PC-3 (cell line): ENCODE results near the gene CNTN6.

Experiments
- CTCF ChIP-seq: fragments of 300-600 bp; sonication (generic); conservative IDR thresholded peaks from 2 replicates; pipeline ENCODE4 v1.5.1; 2017; ENCODE audit warnings: antibody characterized with exemption, low read depth, mild to moderate bottlenecking, low read length
- EZH2 ChIP-seq: fragments of 300-600 bp; sonication (generic); IDR thresholded peaks from one replicate; pipeline ENCODE4 v1.6.1; 2017; ENCODE audit warnings: antibody characterized with exemption, mild to moderate bottlenecking, low read length; ENCODE audit not compliant: unreplicated experiment
- EZH2phosphoT487 ChIP-seq: fragments of 300-600 bp; sonication (generic); IDR thresholded peaks from 2 replicates; pipeline ENCODE4 v1.6.1; 2018; ENCODE audit warnings: mild to moderate bottlenecking, antibody characterized with exemption, low read length, borderline replicate concordance

DNA sequence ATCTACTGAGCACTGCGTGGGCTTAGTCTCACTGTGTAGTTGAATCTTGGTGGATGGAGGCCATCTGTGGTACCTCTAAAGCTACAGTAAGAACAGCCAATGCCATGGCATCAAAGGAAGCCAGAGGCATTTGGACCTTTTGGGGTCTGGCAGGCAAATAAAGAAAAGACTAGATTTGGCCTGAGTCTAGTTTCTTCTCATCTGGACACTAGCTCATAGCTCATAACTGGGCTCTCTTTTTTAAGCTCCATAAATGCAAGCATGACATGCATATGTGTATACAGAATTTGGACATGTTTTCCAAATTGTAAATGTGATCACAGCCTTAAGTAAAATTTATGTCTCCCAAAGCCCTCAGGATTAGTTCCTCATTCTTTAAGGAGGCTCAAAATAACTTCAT is 107.5 kb downstream of the CNTN6 start:
- no peak for TF ChIP-seq CTCF
- TF ChIP-seq EZH2 = no peak
- no peak for TF ChIP-seq EZH2phosphoT487
